ENCODE data around the gene ZNHIT3. TPM values are rescaled to one million over a fixed set of nuclear protein-coding genes. Genes with fewer than 3 reads are reported as not detected.

Gene ZNHIT3
- polyA plus RNA-seq, 4 donors: 65.6 to 80.1 (median 69.8) TPM

DNA sequence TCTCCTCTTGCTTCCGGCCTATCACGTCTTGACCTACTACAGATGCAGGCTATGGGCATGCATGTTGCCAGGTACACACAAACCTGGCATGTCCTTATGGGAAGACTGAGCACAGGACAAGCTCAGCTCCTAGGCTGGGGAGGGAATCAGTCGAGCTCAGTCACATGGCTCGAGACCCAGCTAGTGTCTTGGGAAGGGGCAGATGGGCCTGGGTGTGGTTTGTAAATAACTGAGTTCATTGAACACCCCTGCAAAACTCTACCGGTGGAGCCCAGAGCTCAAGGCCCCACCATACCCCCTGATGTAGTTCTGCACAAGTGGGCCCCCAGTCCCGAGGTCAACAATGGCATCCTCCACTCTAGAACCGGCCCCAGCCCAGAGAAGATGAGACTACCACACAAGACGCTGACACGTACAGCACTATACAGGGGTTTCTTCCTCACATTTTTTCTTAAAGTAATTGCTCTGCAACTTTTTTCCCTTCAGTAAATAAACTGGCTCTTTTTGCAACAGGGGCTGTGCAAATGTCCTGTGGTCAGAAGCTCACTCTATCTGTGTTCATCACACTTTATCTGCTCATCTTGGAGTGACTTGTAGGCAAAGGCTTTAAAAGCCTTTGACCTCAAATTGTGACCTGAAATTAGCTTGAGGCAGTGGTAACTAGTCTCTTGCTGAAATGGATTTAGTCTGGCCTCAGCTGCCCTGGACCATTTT, 22.9 kb downstream of the ZNHIT3 start:
- no peak for DNase-seq (ENCODE audit: low read depth in 4 of 4, low spot score in 2 of 4)

DNA sequence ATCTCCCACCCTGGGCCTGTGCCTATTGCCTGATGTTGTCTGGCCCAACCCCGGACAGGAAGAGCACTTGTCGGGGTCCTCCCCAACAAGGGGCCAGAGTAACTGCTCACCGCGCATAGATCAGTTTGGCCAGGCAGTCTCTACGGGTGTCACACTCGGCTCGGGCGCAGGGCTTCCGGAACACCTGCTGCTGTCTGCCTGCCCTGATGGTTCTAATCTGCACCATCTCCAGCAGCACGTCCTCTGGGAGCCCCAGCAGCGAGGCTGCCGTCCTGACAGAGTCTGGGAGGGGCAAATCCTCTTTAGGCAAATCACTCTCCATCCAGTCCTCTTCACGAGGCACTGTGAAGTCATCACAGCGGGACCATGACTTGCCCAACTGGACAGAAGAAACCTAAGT, 24.2 kb downstream of the ZNHIT3 start:
- DNase-seq (ENCODE audit: low read depth in 4 of 4, low spot score in 2 of 4): no peak

DNA sequence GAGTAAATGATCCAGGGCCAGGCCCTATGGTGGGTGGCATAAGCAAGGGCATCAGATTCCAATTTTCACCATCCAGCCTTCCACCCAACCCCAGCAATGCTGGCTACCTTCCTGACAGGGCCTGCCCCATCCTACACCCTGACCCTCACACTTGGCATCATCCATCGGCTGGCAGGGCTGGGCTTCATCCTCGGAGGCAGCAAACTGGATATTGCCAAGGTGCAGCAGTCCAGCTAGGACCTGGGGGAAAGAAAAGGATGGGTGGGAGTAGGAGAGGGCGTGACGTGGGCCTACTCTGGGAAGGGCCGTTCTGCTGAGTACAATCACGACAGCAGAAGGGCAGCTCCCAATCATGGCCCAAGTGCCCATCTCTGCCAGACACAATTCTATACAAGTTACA, 24.7 kb downstream of the ZNHIT3 start:
- DNase-seq (ENCODE audit: low read depth in 4 of 4, low spot score in 2 of 4): no peak

DNA sequence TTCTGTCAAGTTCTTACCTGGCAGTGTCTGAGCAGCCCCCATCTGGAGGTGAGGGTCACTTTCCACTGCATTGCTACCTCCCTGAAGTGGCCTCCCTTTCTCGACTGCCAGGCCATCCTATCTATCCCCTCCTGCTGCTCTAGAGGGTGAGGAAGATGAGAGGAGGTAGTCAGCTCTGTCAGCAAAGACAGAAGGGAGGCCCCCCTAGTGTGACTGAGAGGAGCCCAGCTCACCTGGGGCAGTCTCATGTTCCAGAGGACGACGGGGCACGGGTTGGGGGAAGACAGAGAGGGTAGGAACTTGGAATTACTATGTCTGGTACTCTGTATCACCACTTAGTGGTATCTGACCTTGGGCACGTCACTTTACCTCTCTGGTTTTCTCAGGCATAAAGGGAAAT, 26.2 kb downstream of the ZNHIT3 start:
- no peak for DNase-seq (ENCODE audit: low read depth in 4 of 4, low spot score in 2 of 4)

DNA sequence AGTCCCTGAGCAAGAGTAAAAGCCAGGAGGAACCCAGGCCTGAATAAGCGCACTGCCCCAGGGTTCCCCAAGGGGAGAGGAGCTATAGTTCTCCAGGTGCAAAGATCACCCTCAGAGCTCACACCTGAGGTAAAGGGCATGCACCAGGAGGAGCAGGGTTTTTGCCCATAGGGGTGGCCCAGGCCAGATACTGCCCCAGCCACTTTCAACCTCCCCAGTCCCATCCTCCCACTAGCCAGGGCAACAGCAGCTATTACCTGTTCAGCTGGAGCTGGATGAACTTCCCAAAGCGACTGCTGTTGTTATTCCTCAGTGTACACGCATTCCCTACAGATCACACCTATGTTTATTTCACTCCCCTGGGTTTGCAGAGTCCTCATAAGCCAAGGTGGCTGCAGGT, 28.4 kb downstream of the ZNHIT3 start:
- DNase-seq (ENCODE audit: low read depth in 4 of 4, low spot score in 2 of 4): no peak

DNA sequence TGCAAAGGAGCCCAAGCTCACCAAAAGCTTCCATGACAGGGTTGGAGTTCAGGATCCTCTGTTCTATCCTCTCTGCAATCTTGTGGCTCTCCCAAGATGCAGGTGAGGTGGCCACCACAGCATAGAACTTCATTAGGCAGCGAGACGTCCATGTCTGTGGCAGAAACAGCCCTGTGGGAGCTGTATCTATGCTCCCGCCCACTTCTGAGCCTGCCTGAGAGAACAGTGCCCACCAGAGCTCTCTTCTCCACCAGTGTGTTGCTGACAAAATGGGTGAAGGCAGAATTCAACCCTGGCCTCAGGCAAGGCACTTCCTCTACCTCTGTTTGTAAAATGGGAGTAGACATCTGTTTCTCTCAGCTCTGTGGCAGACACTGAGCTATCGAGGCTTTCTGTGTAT, 29.4 kb downstream of the ZNHIT3 start:
- no peak for DNase-seq (ENCODE audit: low read depth in 4 of 4, low spot score in 2 of 4)

DNA sequence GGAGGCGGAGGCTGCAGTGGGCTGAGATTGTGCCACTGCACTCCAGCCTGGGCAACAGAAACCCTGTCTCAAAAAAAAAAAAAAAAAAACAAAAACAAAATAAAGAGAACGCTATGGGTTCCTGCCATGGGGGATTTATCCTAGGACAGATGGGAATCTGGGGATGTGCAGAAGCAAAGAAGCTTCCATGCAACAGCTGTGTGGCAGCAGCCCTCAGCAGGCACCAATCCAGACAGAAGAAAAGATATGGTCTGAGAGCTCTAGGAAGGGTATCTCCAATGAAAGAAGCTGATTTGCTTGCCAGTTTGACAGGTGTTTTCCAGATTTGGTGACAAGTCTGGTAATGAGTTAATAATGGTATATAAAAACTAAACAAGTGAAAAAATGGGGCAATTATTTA, 36.6 kb downstream of the ZNHIT3 start:
- DNase-seq (ENCODE audit: low read depth in 4 of 4, low spot score in 2 of 4): no peak

DNA sequence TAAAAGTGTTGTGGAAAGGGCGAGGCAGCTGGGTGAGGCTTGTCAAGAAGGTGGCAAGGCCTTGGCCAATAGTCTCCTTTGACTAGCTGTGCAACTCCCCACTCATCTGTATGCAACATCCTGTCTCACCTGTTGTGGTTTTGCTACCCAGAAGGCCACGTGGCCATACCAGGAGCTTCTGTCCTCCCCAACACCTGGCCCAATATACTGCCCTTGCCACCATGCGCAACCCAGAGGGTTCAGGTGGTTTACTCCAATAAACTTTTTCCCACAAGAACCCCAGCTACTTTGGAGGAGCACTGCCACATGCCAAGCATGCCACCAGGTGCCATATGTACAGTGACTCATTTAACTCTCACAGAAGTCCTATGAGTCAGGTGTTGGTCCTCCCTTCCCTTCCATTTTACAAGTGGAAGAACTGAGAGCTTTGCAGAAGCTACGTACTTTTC, 38.0 kb downstream of the ZNHIT3 start:
- no peak for DNase-seq (ENCODE audit: low read depth in 4 of 4, low spot score in 2 of 4)

DNA sequence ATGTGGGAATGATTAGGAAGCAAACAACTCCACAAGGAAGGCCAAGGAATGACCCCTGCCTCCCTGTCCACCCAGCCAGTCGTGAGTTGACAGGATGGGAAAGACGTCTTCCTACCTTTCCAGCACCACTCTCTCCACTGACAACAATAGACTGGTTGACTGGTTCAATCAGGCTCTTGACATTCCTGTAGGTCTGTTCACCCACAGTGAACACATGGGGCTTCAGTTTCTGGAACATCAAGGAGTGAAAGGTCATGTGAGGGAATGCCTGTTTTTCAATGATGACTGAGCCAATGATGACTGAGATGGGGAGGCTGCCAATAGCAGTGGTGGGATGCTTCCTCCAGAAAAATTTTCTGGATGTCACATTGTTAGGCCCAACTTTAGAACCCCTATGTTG, 38.6 kb downstream of the ZNHIT3 start:
- no peak for DNase-seq (ENCODE audit: low read depth in 4 of 4, low spot score in 2 of 4)

DNA sequence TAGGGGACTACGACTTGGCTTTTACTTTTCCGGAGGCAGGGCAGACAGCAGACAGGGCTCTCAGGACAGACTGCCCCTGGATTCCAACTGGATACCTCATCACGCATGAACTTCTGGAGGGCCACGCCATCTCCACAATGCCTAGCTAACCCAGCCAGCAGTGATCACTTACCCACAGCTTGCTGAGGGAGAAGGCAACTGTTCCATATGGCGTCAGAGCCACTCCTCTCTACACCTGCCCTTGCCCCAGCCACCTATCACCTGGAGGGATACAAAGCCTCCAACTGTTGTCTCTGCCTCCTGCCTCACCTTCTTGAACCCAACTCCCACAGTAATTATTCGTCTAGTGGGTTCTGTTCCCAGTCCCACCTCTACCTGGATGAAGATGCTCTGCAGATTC, 39.4 kb downstream of the ZNHIT3 start:
- DNase-seq (ENCODE audit: low read depth in 4 of 4, low spot score in 2 of 4): no peak

DNA sequence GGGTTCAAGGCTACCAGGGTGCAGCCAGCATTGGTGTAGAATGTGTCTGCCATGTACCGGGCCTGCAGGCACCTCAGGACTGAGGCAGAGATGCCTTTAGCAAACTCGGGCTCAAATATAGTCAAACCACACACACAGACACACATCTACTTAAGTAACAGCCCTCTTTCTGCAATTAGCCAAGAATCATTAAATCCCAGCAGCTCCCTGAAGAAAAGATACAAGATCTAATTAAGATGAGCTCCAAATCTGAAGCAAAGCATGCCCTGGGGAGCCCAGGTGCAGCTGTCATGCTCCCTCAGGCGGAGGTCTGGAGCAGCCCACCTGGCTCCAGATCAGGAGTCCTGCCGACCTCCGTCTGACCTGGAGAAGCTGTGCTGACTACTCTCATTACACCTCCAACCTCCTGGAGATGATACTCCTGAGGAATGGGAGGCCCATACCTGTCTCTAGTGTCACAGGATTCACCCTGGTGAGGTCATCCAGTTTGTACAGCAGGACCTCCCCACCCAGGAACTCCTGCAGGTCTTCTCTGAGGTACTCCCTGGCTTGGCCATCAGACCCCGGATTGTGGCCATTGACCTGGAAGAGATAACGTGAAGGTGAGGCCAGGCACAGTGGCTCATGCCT, 41.3 kb downstream of the ZNHIT3 start:
- DNase-seq (ENCODE audit: low read depth in 4 of 4, low spot score in 2 of 4): no peak

DNA sequence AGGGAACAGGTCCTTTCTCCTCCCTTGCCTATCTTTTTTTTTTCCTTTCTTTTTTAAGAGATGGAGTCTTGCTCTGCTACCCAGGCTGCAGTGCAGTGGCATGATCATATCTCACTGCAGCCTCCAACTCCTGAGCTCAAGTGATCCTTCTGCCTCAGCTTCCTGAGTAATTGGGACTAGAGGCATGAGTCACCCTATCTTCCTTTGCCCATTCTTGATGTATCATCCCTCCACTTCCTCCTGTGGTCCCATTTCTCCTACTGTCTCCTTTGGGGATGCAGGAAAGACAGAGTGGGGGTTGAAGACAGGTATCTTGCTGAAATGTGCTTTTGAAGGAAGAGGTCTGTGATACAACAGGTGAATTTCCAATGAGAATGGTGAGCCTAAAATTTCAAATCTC, 42.6 kb downstream of the ZNHIT3 start:
- DNase-seq (ENCODE audit: low read depth in 4 of 4, low spot score in 2 of 4): no peak

DNA sequence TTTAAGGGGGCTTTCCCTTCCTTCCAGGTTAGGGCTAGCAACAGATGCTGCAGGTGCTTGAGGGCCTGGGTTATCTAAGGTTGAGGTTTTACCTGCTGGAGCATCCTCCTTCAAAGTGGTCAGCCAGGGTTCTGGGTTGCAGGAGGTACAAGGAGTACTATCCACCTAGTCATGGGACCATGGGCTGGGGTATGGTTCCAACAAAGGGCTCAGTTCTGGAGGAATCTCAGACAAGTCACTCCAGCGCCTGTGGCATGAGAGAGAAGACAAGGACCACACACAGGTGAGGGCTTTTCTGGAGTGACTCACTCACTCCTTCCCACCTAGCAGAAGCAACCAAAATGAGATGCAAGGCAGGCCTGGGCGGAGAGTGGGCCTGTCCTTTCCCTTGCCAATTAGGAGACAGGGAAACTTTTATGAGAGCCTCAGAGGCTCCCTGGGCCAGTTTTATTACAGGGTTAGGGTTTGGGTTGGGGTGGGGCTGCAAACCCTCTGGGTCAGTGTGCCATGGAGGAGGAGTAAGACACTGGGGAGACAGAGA, 46.0 kb downstream of the ZNHIT3 start:
- DNase-seq (ENCODE audit: low read depth in 4 of 4, low spot score in 2 of 4): no peak

DNA sequence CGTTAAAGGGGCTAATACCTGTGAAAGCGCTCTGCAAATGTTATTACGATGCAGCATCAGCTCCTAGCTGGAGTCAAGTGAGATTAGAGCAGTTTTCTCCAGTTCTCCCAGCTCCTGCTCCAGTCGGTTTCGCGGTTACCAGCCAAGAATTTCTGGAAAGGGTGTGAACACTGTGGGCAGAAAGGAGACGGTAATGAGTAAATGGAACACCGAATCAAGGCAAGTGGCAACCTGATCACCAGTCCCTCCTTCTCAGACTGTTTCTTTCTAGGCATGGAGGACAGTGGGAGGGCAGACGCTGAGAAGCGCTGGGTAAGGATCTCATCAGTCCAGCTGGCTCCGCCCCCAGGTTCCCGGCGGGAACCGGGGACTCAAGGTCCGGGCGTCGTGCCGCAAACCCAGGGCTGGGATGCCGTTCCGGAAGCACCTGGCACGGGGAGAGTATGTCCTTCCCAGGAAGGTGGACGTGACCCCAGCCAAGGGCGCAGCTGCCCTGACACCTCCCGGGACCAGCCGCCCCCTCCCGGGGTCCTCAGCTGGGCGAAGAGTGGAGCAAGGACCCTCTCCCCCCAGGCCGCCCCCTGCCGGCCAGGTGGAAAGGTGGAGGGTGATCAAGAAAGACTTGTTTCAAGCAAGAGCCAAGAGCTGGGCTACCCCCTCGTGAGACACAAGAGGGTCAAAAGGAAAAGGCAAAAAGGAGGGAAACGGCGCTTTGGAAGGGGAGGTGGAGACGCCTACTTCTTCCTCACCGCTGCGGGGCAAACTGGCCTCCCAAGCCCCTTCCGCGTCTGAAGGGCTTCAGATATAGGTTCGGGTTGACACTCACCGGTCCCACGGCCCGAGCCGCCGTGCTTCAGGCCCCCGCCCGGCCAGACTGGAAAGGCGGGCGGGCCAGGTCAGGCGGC, 47.7 kb downstream of the ZNHIT3 start:
- peak; percentile 4 to 41 (median 24) for DNase-seq (ENCODE audit: low read depth in 4 of 4, low spot score in 2 of 4)

DNA sequence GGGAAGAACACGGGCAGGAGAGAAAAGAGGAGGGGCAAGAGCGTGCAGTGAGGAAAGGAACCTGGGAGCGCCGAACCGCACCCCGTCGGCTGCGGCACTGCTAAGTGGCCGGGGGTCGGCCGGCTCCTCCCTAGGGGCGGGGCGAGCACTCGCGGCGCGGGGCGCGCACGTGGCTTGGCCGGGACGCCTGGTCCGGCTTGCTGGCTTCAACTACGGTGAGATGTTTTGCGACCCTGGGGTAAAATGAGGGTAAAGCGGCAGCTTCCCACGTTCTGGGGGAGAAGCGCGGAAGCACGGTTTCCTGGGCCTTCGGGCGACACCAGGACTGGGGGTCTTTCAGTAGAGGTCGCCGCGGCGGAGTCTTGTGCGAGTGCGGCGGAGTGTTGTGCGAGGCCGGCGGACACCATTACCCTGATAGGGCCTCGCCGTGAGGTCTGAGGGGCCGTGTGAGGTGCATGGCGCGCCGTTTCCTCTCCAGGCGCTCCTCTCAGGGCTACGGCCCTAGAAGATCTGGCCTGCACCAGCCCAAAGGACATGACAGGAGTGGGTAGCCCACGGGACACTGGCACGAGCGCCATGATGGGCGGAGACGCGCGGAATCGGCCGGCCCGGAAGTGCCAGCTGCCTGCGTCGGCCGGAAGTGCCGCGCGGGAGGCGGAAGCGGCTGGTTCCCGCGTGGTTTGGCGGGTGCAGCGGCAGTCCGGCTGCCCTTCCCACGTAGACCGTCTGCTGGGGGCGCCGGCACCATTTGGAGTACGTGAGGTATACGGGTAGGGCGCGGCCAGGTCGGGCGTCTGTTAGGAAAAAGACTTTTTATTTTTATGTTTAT, 48.6 kb downstream of the ZNHIT3 start, which contains the start of the genes MYO19 and PIGW:
TSS of gene MYO19 (minus strand) at position 29 of the 829 bp plus-strand sequence. CDS start 2,330 bp downstream, outside the sequence.
TSS of gene PIGW (plus strand) at position 148 of the 829 bp plus-strand sequence. CDS start 2,115 bp downstream, outside the sequence.
- DNase-seq (ENCODE audit: low read depth in 4 of 4, low spot score in 2 of 4): peak; percentile 63 to 82 (median 71)

DNA sequence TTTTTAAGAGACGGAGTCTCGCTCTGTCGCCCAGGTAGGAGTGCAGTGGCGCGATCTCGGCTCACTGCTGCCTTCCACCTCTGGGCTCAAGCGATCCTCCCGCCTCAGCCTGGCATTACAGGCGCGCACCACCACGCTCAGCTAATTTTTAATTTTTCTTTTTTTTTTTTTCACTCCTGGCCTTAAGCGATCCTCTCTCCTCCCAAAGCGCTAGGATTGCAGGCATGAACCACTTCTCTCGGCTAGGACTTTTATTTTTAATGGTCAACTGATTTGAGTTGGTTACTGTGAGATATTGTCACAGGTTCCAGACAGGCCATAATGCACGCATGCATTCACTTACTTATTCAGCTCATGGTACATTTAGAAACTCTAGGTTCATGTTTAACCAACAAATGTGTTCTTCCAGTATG, 49.2 kb downstream of the ZNHIT3 start:
- DNase-seq (ENCODE audit: low read depth in 4 of 4, low spot score in 2 of 4): peak in 1 of 4 donors; percentile 1

DNA sequence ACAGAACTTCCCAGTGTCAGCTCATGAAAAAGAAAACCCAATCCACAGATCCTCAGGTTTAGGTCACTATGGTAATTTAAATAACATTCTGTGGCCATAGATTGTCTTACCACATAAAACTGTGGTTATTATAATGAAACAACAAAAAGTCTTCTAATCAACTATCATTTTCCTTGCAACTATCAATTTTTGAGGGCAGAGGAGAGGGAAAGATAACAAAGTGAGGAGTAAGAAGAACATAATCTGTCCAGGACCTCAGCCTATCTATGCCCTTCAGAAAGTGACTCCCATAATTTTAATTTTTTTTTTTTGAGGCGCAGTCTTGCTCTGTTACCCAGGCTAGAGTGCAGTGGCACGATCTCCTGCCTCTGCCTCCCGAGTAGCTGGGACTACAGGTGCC, 54.2 kb downstream of the ZNHIT3 start:
- no peak for DNase-seq (ENCODE audit: low read depth in 4 of 4, low spot score in 2 of 4)

DNA sequence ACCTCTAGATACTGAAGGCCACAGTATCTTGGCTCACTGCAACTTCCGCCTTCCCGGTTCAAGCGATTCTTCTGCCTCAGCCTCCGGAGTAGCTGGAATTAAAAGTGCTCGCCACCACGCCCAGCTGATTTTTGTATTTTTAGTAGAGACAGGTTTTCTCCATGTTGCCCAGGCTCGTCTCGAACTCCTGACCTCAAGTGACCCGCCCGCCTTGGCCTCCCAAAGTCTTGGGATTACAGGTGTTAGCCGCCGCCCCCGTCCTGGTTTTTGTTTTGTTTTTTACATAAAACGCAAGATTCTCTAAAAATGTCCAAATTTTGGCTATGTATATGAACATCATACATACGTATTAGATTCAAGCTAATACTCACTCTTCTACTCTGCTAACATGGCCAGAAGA, 56.3 kb downstream of the ZNHIT3 start:
- DNase-seq (ENCODE audit: low read depth in 4 of 4, low spot score in 2 of 4): no peak

DNA sequence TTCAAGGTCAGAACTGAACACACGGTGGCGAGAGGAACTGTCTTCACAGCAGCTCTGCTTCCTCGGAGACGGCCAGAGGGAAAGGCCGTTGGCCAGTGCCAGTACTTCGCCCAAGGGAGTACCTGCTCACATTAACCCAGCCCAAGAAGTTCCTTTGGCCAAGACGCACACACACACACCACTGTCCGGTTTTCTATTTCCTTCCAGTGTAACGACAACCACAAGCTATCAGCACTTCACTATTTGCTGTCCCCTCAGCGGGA, 57.5 kb downstream of the ZNHIT3 start:
- peak in 1 of 4 donors; percentile 41 for DNase-seq (ENCODE audit: low read depth in 4 of 4, low spot score in 2 of 4)

All from left renal cortex interstitium (tissue), 4 donors.